ENCODE data around the gene KCNQ1OT1.
A peak's percentile ranks its signal among the peaks of the same experiment; 100 is the strongest.

KCNQ1OT1 gene

DNA sequence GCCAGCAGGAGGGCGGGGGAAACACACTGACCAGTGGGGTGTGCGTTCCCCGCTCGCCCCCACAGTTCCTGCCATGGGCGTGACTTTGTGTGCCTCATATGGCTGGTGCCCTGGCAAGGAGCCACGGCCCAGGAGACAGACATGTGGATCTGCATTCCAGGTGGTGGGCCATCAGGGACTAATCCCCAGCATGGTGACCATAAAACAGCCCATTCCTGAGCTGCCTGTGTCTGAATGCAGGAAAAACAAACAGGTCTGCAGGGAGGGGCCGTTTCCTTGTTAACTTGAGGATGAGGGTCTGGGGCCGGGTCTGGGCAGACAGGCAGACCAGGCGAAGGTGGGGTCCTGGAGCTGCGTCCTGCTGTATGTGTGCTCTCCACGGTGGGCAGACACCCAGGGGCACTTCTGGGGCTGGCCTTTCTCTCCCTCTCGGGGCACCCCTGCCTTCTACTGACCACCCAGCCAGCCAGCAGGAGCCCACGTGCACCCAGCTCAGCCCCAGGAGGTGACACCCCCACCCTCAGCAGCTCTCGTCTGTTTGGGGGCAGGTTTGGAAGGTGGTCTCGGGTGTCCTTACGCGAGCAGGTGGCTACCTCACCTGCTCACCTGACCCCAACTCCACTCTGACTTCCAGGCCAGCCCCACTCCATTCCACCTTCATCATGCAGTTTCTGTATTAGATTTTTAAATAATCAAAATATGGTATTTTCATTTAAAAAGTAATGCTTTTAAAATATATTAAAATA lies 120.3 kb downstream of the KCNQ1OT1 start:
- peak; percentile 2 for DNase-seq

DNA sequence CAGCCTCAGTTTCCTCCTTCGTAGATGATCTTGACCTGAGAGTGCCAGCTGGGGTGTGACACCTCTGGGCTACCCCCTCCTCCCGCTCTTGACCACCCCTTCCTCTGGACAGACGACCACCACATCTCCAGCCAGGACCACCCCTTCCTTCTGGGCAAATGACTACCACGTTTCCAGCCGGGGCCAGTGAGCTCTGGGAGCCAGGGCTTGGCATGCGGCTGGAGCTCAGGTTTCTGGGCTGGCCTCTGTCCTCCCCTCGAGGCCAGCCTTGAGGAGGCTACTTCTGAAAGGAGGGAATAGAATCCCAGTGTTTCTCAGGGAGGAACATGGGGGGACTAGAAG lies 120.9 kb downstream of the KCNQ1OT1 start:
- DNase-seq, result peak; percentile 1

DNA sequence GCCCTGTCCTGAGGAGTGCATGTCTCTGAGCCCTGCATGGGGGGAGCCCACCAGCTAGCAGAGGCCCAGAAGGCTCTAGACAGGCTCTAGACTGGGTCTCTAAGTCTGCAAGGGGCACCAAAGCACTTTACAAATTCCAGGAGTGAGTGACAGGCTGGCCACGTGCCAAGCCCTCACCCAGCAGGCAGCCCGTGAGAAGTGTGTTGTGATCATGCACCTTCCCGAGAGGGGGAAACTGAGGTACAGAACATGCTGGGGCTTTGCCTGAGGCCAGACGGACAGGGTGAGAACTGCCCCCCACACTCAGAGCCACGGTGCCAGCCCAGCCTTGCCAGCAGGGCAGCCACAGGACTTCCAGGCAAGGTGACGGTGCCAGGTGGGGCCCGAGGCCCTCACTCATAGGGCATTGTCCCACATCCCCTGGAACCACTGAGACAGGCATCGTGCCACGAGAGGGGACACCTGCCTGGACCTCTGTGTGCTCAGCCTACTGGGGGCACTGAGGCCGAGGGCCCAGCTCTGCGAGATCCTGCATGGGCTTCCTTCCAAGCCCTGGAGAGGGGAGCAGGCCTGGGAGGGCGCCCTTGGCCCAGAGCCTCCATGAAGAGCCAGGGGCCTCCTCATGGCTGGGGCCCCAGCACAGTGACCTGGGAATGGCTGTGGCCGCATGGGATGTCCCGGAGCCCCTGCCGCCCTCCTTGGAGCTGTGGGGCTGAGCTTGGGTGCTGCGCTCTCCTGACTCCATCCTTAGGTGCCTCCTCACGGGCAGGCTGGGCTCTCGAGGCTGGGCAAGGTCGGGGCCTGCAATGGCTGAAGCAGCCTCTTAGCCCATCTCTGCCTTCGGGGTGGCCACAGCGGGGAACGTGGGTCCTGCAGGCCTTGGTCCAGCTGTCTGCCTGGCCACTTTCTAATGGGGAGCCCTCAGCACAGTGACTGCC lies 121.5 kb downstream of the KCNQ1OT1 start:
- DNase-seq, result peak; percentile 2

DNA sequence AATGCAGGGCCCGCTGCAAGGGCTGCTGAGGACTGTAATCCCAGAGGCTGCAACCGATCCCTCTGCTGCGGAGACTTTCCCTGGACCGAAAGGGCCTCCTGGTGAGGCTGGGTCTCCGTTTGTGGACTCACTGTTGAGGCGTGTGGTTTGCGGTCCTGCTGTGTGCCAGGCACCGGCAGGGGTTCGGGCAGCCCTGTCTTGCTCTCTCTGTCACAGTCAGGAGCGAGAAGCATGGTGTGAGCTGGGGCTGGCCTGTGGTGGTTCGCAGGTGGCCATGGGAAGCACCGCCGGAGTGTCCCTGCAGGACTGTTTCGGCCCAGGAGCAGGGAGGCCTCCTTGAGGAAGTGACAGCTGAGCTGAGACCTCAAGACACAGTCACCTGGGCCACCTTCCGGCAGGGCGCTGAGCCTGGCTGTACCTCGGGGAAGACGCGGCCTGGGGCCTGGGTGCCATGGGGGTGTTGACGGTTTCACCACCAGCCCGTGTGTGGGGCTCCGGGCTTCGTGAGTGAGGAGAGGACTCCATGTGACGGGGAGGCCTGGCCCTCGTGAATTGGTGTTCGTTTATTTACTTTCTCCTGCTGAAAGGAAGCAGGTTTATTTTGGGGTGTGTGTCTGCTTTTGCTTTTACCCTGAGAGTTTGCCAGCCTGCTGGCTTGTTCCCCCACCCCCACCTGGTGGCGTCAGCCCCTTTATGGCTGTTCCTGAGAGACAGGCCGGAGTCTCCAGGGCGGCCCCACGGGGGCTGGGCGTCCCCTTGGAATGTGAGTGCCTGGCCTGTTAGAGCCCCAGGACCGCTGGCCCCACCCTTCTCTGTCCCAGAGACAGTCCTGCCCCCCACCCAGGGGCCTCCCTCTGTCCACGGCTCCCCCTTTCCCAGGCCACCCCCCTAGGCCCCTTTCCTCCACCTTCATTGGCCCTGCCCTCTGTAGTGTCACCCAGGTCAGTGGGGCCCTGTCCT lies 122.5 kb downstream of the KCNQ1OT1 start:
- DNase-seq, result no peak

DNA sequence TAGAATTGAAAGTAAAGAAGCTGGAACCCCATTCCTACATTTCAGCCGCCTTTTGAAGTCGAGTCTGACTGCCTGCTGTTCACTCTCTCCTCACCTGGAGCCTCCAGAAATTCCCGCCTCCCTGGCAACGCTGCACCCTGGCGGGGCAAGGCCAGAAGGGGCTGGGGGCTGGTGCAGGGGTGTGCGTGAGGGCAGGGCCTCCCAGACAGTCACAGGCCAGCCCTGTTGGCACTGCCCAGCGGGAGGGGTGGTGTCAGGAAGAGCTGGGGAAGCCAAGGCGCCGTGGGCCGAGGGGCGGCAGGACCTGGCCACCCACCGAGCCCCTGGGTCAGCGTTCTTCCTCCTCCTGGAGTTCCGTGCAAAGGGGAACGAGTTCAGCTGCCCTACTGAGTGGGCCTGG lies 123.2 kb downstream of the KCNQ1OT1 start:
- peak; percentile 0 for DNase-seq

DNA sequence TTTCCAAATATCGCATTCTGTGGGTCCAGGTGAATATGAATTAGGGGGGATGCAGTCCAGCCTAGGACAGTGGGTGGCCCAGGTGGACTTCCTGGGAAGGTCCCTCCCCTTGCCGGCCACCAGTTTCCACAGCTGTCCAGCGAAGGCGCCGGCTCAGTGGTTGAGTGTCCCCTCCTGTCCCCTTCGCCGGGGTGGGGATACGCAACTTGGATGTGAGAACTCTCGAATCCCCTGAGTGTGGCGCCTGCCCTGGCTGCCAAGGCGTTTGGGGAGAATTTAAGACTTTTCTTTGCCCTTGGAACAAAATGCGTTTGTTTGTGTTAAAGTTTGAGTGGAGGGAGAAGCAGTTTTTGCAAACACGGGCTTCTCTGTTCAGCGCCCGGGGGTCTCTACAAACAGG lies 123.7 kb downstream of the KCNQ1OT1 start:
- DNase-seq, result peak; percentile 1

DNA sequence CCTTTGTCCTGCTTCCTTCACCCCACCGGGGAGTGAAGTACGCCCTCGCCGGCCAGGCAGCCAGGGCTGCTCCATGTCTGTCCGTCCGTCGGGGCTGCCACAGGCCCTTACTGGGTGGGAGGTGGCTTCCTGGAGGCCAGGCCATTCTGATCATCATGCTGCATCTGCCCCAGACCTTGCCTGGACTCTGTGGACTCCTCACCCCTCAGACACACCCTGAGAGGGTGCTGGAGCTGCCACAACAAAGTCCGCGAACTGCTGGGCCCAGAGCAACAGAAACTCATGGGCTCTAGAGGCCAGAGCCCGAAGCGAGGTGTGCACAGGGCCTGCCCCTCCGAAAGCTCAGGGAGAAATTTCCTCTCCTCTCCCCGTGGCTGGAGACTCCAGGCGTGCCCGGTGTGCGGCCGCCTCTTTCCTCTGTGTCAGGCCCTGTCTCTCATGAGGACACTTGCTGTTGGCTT lies 124.2 kb downstream of the KCNQ1OT1 start:
- no peak for DNase-seq

DNA sequence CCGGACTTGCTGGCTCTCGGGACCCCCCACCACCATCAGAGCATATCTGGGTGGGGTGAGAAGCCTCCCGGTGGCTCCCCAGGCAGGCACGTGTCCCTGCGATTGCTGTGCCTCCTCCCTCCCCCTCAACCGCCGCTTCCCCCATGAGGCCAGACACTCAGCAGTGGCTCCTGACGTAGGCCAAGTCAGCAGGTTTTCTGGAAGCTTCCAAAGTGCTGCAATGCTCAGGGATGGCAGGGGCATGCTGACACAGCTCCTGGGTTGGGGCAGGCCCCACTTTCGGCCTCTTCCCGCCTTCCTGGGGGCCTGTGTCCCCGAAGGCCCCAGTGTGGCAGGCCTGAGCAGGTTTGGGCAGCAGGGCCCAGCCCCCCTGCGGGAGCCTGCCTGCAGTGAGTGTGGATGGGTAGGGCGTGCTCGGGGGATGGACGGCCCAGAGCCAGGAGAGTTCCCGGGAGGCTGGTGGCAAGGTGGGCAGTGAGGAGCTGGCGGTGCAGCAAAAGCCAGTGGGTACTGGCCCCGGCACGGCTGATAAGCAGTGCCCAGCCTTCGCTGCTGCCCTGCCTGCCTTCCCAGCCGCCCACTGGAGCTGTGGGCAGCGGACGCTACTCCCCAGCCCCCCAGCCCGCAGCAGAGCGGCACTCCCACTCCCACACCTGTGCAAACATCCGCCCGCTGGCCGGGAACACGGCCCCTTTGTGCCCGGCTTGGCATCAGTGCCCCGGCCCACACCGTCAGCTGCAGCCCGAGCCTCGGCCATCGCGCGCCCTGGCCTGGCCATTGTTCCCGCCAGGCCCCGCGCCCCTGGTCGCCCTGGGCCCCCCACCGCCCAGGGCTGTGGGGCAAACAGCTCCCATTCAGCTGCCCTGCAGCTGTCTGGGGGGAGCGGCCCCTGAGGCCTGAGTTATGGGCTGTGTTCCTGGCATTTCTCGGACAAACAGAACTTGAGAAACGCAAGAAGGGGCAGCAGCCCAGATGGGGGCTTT lies 125.0 kb downstream of the KCNQ1OT1 start:
- no peak for DNase-seq

DNA sequence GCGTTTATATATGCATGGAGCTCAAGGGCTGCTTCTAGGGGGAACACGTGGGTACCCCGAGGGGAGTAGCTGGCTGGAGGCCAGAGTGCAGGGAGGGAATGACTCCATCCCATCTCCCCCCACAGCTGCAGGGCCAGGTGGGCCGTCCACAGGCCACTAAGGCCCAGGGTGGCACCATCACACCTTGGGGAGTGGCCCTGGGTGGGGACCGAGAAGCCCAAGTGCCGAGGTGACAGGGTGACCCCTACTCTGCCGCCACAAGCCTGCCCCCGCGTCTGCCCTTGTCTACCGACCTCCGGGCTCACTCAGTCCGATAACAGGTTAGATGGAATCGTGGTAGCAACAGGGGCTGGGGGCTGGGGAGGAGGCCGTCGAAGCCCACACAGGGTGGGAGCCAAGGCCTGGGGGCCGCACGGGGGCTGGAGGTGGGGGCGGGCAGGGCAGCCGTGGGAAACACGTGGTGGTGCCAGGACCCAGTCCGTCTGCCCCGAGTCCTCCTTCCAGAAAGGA lies 125.7 kb downstream of the KCNQ1OT1 start:
- DNase-seq, result no peak

DNA sequence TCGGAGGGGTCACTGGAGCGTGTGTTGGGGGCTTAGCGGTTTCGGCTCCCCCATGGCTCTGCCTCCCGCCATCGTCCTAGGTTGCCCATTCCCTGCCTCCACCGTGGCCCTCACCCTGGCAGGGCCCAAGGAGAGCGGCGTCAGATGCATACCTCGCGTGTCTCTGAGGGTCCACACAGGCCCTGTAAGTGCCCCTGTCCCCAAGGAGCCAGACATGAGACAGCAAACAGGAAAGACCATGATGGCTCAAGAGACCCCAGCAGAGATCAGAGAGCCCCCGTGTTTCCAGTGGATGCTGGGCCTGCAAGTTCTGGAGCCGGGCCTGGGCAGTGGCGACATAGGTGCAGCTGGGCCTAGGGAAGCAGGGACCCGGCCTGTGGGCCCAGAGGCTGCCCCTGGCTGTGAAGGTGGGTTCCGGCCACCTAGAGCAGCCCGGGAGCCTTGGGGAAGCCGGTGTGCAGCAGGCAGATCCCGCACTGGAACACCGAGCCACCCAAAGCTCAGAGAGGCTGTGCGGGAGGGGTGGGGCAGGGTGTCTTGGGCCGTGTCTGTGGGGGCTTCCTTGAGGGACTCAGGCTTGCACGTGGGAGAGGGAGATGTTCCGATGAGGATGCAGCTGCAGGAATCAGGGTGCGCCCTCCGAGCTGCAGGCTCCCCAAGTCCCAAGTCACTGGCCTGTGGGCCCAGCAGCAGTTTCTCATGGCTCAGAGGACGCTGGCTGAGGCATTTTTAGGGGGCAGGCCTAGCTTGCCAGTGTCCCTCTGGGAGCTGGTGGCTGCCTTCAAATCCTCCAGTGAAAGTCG lies 126.4 kb downstream of the KCNQ1OT1 start:
- no peak for DNase-seq

DNA sequence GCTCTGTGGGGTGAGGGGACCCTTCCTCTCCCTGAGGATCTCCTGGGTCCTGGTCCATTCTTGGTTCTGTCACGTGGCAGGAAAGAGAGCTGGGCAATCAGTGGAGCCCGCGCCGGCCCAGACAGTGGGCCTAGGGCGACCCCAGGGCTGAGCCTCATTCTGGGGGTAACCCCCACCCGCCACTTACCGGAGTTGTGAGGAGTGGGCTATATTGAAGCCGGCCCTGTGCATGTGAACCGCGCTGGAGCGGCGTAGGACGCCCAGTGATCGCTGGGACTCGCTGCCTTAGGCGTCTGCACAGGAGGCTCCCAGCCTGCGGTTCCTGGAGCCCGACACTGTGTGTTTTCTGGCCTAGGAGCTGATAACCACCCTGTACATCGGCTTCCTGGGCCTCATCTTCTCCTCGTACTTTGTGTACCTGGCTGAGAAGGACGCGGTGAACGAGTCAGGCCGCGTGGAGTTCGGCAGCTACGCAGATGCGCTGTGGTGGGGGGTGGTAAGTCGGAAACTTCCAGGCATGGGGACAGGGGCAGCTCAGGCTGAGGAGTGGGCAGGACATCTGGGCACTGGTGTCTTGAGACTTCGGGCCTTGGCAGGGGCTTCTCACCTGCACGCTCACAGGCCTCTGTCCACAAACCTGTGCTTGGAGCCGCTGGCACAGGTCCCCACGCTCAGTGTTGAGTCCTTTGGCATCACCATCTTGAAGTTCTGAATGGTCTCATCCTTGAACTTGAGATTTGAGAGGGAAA lies 127.1 kb downstream of the KCNQ1OT1 start:
- no peak for DNase-seq

DNA sequence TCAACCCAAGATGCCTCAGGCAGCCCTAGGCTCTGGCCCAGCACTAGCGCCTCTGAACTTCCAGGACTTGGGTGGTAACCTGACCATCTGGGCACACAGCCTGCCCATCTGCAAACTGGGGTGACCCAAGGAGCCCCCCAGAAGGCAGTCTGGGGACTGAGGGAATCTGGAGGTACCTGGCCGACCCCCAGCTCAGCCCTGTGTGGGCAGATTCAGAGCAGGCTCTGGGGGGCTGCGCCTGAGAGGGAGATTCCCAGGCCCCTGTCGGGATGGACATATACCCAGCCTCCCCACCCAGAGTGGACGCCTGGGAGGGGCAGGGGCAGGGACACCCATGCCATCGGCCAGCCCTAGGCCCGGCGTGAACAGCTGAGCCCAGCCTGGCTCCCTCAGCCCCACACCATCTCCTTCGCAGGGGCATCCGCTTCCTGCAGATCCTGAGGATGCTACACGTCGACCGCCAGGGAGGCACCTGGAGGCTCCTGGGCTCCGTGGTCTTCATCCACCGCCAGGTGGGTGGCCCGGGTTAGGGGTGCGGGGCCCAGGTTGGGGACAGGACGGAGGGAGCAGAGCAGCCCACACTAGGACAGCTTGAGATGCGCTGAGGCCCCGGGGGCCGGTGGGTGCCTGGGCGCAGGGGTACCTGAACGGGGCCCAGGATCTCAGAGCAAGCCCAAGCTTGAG lies 128.1 kb downstream of the KCNQ1OT1 start:
- no peak for DNase-seq

DNA sequence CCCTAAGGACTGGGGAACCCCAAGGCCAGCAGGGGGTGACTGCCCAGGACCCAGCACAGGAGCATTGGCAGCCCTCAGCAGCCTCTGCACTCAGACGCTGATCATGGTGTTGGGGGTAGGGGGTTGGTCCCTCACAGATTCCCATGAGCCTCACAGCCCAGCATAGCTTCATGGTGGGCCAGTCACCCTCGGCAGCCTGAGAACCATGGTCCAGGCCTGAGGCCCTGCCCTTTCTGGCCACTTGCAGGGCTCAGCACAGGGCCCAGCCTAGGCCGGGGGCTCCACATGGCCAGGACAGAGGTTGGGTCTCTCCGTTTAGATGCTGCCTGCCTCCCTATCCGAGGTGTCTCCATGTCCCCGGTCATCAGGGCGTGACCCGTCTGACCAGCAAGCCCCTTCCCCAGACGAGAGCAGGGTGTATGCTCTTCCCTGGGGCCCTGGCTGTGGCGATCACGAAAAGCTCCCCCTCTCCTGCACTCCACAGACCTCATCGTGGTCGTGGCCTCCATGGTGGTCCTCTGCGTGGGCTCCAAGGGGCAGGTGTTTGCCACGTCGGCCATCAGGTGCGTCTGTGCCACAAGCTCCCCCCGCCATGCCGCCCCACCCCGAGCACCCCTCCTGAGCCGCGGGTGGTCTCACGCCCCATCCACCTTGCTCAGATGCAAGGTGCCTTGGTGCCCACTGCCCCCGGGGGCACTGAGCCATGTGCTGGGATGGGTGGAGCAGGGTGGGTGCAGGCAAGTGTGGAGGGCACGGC lies 128.8 kb downstream of the KCNQ1OT1 start:
- DNase-seq, result no peak

DNA sequence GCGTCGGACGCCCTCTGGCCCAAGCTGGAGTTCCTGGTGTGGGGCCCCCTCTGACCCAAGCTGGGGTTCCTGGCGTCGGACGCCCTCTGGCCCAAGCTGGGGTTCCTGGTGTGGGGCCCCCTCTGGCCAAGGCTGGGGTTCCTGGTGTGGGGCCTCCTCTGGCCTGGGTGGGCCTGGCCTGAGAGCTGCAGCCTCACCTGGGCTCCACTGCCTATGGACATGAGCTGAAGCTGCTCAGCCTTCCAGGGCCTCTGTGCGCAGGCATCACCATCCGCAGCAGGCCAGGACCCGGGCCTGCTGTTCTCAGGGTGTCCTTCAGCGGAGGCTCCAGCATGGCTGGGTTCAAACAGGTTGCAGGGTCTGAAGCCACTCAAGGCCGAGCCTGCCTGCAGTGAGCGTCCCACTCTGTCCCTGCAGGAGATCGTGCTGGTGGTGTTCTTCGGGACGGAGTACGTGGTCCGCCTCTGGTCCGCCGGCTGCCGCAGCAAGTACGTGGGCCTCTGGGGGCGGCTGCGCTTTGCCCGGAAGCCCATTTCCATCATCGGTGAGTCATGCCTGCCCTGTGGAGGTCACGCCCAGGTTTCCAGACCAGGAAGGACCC lies 129.5 kb downstream of the KCNQ1OT1 start:
- no peak for DNase-seq

DNA sequence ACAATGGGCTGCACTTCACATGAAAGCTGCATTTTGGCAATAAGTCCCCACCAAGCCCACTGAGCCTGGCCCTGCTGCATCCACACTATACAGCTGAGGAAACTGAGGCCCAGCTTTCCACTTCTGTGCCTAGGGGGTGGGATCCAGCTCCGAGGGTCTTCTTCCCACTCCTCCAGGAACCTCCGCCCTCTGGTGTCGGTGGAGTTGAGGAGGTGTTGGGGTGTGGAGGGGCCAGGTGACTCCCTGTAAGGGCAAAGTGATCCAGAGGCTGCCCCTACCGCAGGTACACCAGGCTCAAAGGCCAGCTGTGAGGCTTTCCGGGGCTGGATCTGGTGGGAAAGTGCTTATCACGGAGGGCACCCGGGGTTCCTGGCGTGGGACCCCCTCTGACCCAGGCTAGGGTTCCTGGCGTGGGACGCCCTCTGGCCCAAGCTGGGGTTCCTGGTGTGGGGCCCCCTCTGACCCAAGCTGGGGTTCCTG lies 130.0 kb downstream of the KCNQ1OT1 start:
- no peak for DNase-seq

DNA sequence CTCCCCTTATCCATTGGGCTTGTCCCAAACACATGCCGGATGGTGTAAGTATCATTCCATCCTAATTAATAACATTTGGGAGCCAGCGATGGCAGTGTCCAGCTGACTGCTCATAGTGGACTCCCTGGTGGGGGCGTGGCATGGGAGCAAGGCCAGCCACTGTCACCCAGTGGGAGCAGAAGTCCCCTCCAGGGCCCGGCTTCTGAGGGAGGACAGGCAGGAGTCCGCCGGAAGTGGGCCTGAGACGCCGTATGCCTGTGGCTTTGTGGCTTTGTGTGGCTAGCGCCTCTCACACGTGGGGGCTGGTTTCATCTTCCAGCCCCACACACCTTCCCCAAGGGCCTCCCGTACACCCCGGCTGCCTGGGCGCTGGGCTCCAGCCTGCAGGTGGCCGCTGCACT lies 130.5 kb downstream of the KCNQ1OT1 start:
- DNase-seq, result no peak

DNA sequence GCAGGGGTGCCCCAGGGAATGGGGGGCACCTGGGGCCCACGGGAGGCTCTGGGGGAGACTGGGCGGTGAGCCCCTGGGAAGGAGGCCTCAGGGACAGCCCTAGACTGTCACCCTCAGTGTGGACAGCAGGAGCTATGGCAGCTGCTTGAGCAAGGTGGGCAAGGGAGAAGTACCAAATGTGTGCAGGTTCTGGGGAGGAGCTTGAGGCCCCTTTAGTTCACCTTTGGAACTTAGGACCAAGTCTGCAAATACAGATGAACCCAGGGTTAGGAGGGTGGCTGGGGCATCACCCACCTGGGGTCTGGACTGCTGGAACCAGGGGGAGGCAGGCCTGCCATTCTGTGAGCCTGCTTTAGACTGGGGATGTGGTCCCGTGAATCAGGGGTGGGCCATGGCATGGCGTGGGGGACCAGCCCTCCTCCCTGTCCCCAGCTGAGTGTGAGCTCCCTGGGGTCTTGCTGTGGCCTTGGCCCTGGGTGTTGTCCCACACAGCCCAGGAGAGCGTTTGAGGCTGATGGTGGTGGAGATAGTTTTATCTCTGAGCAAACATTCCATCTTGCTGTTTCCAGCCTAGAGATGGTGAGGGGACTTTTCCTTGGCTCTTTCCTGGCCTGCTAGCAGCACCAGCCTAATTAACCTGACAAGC lies 132.6 kb downstream of the KCNQ1OT1 start:
- DNase-seq, result no peak
